K562 (cell line): ENCODE measurements around the gene PTPN14. TPM values are rescaled to one million over a fixed set of nuclear protein-coding genes. Genes with fewer than 3 reads are reported as not detected.
A peak's percentile ranks its signal among the peaks of the same experiment; 100 is the strongest.

ENCODE experiments used
- REST ChIP-seq, 2 experiments: fragments of 450-650 bp; formaldehyde crosslinking in 1 of 2; IDR thresholded peaks; 2 replicates each; pipeline versions ENCODE4 v1.4.0 to v1.6.1; 2014 to 2020; ENCODE audit warnings: mild to moderate bottlenecking in 2 of 2, borderline replicate concordance in 1 of 2, low read depth in 1 of 2
- polyA plus RNA-seq, 8 experiments: library from polyadenylated mRNA; depleted of rRNA in 4 of 8; stranded (reverse) in 5 of 8; unstranded in 3 of 8; fragments of >200 nt; fragmentation: Nextera tagmentation in 2 of 8; fragmentation: Illumina TruSeq in 1 of 8; extraction: Ambion mirVana in 2 of 8; extraction: Trizol in 1 of 8; gene quantifications; 2 replicates each; pipeline versions ENCODE4 v1.2.1 to v1.2.3, GENCODE V29; 2011 to 2014; ENCODE audit warnings: inconsistent platforms in 1 of 8, missing spikeins in 1 of 8
- total RNA-seq, 7 experiments: library from RNA; depleted of rRNA in 6 of 7; stranded (reverse); fragments of >200 nt in 6 of 7; fragmentation: Illumina TruSeq in 2 of 7; extraction: Trizol in 2 of 7; gene quantifications; 2 replicates each; pipeline versions ENCODE4 v1.2.1 to v1.2.3, GENCODE V29; 2011 to 2021; ENCODE audit warnings: low replicate concordance in 1 of 7

Gene PTPN14
- total and polyA plus RNA-seq, 9 of the 15 experiments (the other 6 are each of a cell fraction or from before 2014, with no cell fraction given): 0.01 to 0.29 (median 0.04) TPM; not detected in 6

DNA sequence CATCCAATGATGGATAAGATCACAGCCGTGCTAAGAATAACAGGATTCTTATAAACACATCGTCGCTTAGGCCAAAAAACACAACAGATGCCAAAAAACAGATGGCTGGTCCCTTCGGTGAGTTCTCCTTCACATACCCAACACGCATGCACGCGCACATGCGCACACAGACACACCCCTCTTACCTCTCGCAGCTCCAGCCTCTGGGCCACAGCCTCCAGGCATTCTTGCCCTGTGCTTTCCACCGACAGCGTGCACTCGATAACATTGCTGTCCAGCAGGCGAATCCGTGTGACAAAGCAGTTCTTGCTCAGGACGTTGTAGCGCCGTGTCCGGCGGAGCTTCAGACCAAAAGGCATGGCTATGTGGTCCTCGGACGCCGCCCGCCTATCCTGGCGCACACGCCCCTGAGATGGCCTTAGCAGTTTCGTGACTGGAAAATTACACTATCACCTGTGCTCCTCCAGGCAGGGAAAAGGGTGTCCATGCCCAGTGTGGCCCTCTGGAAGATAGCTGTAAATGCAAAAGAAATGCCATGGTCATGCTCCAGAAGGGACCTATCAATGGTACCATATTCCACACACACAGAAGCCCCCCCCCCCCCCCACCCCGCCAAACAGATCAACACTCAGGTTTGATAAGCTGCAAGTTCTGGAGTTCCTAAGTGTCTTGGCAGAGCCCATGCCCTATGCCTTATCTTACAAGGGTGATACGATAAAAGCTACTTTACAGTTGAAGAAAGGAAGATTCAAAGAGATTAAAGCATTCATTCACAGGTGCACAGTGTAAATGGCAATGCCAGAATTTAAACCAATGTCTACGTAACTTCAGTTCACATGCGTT is 86.7 kb downstream of the PTPN14 start (continued):
- TF ChIP-seq REST (IDR thresholded peaks at IDR 0.05; ENCODE audit: borderline replicate concordance) (peak; percentile 55), REST (CRISPR knock-in tag; IDR thresholded peaks at IDR 0.05; ENCODE audit: low read depth) (peak; percentile 78; the same call in 1 of the 2 replicates)
